Measurements from ENCODE around the gene NEDD4L. TPM values are rescaled to one million over a fixed set of nuclear protein-coding genes. Genes with fewer than 3 reads are reported as not detected.

Gene NEDD4L
- total and polyA plus RNA-seq, 8 donors: 88.0 to 159 (median 95.2) TPM

DNA sequence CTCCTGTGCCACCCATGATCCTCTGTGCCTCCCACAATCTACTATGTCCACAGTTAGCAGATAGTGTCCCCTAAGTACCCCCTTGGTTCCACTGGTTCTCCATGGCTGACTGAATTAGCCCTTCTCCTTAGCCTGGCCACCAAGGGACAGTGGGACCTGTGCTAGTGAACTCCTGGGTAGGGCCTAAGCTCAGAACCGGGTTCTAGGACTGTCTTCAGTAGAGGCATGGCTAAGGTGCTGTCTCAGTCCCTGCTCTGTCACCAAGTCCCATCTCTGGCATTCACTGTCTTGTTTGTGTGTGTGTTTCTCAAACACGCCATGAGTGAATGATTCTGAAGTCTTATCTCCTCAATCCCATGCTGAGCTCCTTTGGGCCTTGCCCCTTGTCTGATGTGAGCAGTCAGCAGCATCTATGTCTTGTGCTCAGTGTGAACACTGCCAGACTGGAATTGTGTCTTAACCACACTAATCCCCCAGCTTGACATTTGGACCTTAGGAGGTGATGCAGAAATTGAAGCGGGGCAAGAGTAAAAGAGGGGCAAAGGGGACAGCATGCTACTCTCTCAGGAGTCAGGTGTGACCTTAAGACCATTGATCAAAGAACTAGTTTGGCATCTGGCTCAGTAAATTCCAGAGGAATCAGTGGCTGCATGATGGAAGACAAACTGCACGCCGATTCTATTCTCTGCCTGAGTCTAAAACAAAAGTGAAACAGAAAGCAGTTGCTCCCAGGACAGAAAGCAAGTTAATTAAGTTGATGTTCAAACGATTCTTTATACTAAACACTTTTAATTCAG is 394.3 kb downstream of the NEDD4L start:
- intact Hi-C loops (cut with DNase I): no loop called here
- ATAC-seq: peak; percentile 76
- Histone ChIP-seq H3K27ac (peak overlapping the region in 1 of 2 donors; percentile 38), H3K9me3 (no peaks in the 10 kb centered on the region), H3K27me3 (no peaks in the 10 kb centered on the region), H3K4me3 (peak overlapping the region; percentile 6 to 13), H3K36me3 (no peaks in the 10 kb centered on the region), H3K4me1 (peaks cover 6 to 7% of the 10 kb centered on the region in 2 donors)
- TF ChIP-seq, protein P1, sequence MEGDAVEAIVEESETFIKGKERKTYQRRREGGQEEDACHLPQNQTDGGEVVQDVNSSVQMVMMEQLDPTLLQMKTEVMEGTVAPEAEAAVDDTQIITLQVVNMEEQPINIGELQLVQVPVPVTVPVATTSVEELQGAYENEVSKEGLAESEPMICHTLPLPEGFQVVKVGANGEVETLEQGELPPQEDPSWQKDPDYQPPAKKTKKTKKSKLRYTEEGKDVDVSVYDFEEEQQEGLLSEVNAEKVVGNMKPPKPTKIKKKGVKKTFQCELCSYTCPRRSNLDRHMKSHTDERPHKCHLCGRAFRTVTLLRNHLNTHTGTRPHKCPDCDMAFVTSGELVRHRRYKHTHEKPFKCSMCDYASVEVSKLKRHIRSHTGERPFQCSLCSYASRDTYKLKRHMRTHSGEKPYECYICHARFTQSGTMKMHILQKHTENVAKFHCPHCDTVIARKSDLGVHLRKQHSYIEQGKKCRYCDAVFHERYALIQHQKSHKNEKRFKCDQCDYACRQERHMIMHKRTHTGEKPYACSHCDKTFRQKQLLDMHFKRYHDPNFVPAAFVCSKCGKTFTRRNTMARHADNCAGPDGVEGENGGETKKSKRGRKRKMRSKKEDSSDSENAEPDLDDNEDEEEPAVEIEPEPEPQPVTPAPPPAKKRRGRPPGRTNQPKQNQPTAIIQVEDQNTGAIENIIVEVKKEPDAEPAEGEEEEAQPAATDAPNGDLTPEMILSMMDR (IDR thresholded peaks at IDR 0.05): no peak
- DNase-seq: no peak

DNA sequence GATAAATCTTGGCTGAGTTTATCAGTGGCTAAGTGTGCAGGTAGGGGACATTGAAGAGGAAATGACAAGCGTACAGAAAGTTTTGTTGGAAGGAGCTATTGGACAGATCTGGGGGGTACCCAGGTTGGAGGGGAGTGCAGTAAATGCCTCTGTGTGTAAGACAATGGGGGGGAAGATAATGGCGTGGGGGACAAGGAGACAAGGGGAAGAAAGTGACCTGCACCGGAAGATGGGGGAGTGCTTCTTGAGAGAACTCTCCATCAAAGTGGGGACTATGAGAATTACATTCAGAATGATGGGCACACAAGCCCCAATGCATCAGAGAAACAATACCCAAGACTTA is 394.9 kb downstream of the NEDD4L start:
- intact Hi-C loops (cut with DNase I): no loop called here
- peak overlapping the region in 1 of 2 donors; percentile 38 for H3K27ac ChIP-seq
- H3K4me1 ChIP-seq: peaks cover 6 to 7% of the 10 kb centered on the region in 2 donors
- ATAC-seq (no peak), DNase-seq (no peak)
- peak overlapping the region; percentile 6 to 13 for H3K4me3 ChIP-seq
- H3K9me3 ChIP-seq: no peaks in the 10 kb centered on the region
- no peaks in the 10 kb centered on the region for H3K27me3 ChIP-seq
- TF ChIP-seq, protein P1 (IDR thresholded peaks at IDR 0.05): no peak
- no peaks in the 10 kb centered on the region for H3K36me3 ChIP-seq

DNA sequence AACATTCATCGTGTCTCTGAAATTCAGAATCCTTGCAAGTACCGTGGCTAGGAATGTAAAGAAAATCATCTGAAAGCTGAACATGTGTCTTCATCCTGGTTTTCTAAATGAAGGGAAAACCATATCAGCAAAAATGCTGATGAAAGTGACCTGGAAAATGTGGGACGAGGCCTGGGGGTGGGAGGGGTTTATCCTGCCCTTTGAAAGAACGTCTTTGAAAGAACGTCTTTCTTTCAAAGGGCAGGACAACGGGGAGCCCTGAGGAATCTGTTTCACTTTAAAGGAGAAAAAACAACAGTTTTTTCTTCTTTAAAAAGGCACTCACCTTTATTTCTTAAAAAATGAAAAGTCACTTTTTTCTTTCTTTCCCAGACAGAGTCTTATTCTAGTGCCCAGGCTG is 399.6 kb downstream of the NEDD4L start:
- Histone ChIP-seq H3K27me3 (no peaks in the 10 kb centered on the region), H3K9me3 (no peaks in the 10 kb centered on the region), H3K27ac (no peak overlapping the region), H3K4me3 (no peak overlapping the region), H3K4me1 (peaks cover 0 to under 1% of the 10 kb centered on the region in 2 donors), H3K36me3 (no peaks in the 10 kb centered on the region)
- intact Hi-C loops (cut with DNase I): no loop called here
- TF ChIP-seq, protein P1 (IDR thresholded peaks at IDR 0.05): no peak
- ATAC-seq (no peak), DNase-seq (no peak)

DNA sequence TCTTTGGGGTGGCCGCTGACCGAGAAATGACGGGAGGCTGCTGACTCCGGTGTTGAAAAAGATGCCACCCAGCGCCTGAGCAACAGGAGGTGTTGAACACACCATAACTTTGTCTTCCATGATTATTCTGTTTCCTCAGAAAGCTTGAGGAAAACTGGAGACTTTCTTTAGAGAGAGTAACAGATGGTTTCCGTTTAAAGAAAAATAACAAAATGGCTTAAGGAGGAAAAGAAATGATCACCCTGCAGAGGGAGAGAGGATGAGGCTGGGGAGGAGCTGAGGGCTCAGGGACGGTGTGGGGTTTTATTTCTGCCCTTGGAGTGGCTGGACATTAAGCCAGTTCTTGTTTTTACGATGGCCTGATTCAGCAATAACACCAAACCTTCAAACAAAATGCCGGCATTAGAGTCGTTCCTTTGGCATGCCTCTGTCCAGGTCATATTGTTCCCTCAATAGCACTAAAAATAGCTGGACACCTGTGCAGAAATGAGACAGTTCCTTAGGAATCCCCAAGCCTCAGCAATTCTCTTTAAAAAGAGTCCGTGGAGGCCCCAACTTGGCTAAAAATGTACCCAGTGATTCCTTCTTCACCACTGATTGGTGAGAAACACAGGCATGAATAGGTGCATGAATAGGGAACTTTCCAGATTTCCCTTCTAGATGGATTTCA is 402.5 kb downstream of the NEDD4L start:
- no peak overlapping the region for H3K4me3 ChIP-seq
- ATAC-seq: no peak
- TF ChIP-seq, protein P1 (IDR thresholded peaks at IDR 0.05): no peak
- H3K27me3 ChIP-seq: no peaks in the 10 kb centered on the region
- no peaks in the 10 kb centered on the region for H3K9me3 ChIP-seq
- DNase-seq: no peak
- intact Hi-C loops (cut with DNase I): no loop called here
- no peaks in the 10 kb centered on the region for H3K36me3 ChIP-seq
- no peaks in the 10 kb centered on the region for H3K4me1 ChIP-seq
- H3K27ac ChIP-seq: no peak overlapping the region

DNA sequence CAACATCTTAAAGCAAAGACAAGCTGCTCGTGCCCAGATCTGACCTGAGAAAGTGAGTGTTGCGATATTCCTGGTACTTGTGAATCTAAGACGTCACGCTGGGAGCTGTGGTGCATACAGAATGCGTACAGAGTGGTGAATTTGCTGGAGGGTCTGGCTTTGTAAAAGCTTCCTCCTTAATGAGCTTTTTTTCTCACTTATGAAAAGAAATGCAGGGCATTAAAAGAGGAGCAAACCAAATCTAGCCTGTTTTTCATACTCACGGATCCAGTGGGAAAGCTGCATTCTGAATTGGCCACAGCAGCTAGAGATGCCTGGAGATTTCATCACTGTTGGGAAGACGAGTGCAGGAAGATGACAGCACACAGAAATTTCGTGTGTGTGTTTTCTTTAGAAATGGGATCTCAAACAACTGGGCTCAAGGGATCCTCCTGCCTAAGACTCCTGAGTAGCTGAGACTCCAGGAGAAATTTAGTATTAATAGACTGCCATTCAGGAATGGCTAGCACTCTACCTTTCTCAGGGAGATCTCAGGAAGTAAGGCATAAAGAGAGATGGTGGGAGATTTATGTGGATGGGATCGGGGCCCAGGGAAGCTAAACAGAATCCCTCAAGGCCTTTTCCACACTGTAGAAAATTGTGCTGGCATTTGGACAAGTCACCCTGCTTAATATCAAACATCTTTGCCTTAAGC is 403.5 kb downstream of the NEDD4L start:
- intact Hi-C loops (cut with DNase I): no loop called here
- TF ChIP-seq, protein P1 (IDR thresholded peaks at IDR 0.05): no peak
- ATAC-seq (no peak), DNase-seq (no peak)
- no peaks in the 10 kb centered on the region for H3K36me3 ChIP-seq
- no peak overlapping the region for H3K27ac ChIP-seq
- H3K9me3 ChIP-seq: no peaks in the 10 kb centered on the region
- no peak overlapping the region for H3K4me3 ChIP-seq
- no peaks in the 10 kb centered on the region for H3K4me1 ChIP-seq
- no peaks in the 10 kb centered on the region for H3K27me3 ChIP-seq

Measured in left lung (tissue), 10 donors.